Measurements from ENCODE around the gene TSHZ2.
A peak's percentile ranks its signal among the peaks of the same experiment; 100 is the strongest.
"Not testable (repeated sequence)": the region's sequence is repeated elsewhere in the genome, so short reads cannot be mapped to it uniquely, and the experiment has no call there.

The TSHZ2 gene

GRCh38 chr20:53399592-53400335 lies 427.6 kb downstream of the TSHZ2 start:
- DNase-seq: no peak

- DNase-seq: peak; percentile 61
Measured at GRCh38 chr20:53402233-53403005, 430.3 kb downstream of the TSHZ2 start.

GRCh38 chr20:53403029-53403428 lies 430.9 kb downstream of the TSHZ2 start:
- DNase-seq: no peak

- no peak for DNase-seq
Measured at GRCh38 chr20:53405139-53405538, 433.0 kb downstream of the TSHZ2 start.

- no peak for DNase-seq
Measured at GRCh38 chr20:53406580-53406979, 434.4 kb downstream of the TSHZ2 start.

GRCh38 chr20:53408691-53409446 lies 436.7 kb downstream of the TSHZ2 start:
- no peak for DNase-seq

GRCh38 chr20:53409447-53409717 lies 437.2 kb downstream of the TSHZ2 start:
- no peak for DNase-seq

GRCh38 chr20:53411129-53411528 lies 439.0 kb downstream of the TSHZ2 start:
- no peak for DNase-seq

- DNase-seq: no peak
Measured at GRCh38 chr20:53411891-53412290, 439.7 kb downstream of the TSHZ2 start.

- DNase-seq: no peak
Measured at GRCh38 chr20:53412577-53413185, 440.5 kb downstream of the TSHZ2 start.

GRCh38 chr20:53413186-53413631 lies 441.1 kb downstream of the TSHZ2 start:
- DNase-seq: peak; percentile 72

- DNase-seq: not testable (repeated sequence)
Measured at GRCh38 chr20:53413845-53414244, 441.7 kb downstream of the TSHZ2 start.

- no peak for DNase-seq
Measured at GRCh38 chr20:53419693-53420460, 447.7 kb downstream of the TSHZ2 start.

GRCh38 chr20:53421343-53421742 lies 449.2 kb downstream of the TSHZ2 start:
- peak; percentile 17 for DNase-seq

- no peak for DNase-seq
Measured at GRCh38 chr20:53422039-53422438, 449.9 kb downstream of the TSHZ2 start.

- no peak for DNase-seq
Measured at GRCh38 chr20:53423587-53424146, 451.5 kb downstream of the TSHZ2 start.

GRCh38 chr20:53425481-53425880 lies 453.3 kb downstream of the TSHZ2 start:
- DNase-seq: no peak

- DNase-seq: no peak
Measured at GRCh38 chr20:53425941-53426340, 453.8 kb downstream of the TSHZ2 start.

- no peak for DNase-seq
Measured at GRCh38 chr20:53426766-53427312, 454.7 kb downstream of the TSHZ2 start.

- no peak for DNase-seq
Measured at GRCh38 chr20:53427951-53428350, 455.8 kb downstream of the TSHZ2 start.

GRCh38 chr20:53428588-53428987 lies 456.4 kb downstream of the TSHZ2 start:
- no peak for DNase-seq

GRCh38 chr20:53428996-53429395 lies 456.8 kb downstream of the TSHZ2 start:
- no peak for DNase-seq
